Endodermal cell (in vitro differentiated cells): ENCODE data around the gene CCDC196. TPM values are rescaled to one million over a fixed set of nuclear protein-coding genes. Genes with fewer than 3 reads are reported as not detected.

ENCODE experiments used
- DNase-seq: peaks from one replicate; pipeline ENCODE4 v3.0.0-alpha.2; 2017
- H3K27ac ChIP-seq: 2 replicates; pipeline ENCODE4 v1.5.1; 2013; ENCODE audit warnings: mild to moderate bottlenecking, low read depth, low read length, moderate library complexity
- H3K27me3 ChIP-seq: 2 replicates; pipeline ENCODE4 v1.6.1; 2013; ENCODE audit warnings: mild to moderate bottlenecking, low read length, moderate library complexity; ENCODE audit not compliant: insufficient read depth, control insufficient read depth, poor library complexity, severe bottlenecking
- H3K36me3 ChIP-seq: 2 replicates; pipeline ENCODE4 v1.7.0; 2013; ENCODE audit warnings: mild to moderate bottlenecking, low read length, moderate library complexity; ENCODE audit not compliant: control insufficient read depth, insufficient read depth
- H3K4me1 ChIP-seq: one replicate; pipeline ENCODE4 v1.7.0; 2013; ENCODE audit warnings: low read length; ENCODE audit not compliant: control insufficient read depth, insufficient read depth
- H3K4me3 ChIP-seq: 2 replicates; pipeline ENCODE4 v1.5.1; 2013; ENCODE audit warnings: mild to moderate bottlenecking, low read length, moderate library complexity
- H3K9ac ChIP-seq: 2 replicates; pipeline ENCODE4 v1.6.1; 2013; ENCODE audit warnings: mild to moderate bottlenecking, low read length, moderate library complexity; ENCODE audit not compliant: poor library complexity, severe bottlenecking; ENCODE audit errors: extremely low read depth
- H3K9me3 ChIP-seq: 2 replicates; pipeline ENCODE4 v1.6.1; 2013; ENCODE audit warnings: mild to moderate bottlenecking, low read length, moderate library complexity; ENCODE audit not compliant: control insufficient read depth
- H3K27ac Mint-ChIP-seq: 2 replicates; pipeline ENCODE4 v1.8.0; 2020; ENCODE audit warnings: mixed read lengths
- H3K27me3 Mint-ChIP-seq: 2 replicates; pipeline ENCODE4 v1.8.0; 2021; ENCODE audit warnings: mild to moderate bottlenecking, mixed read lengths; ENCODE audit not compliant: insufficient read depth
- H3K36me3 Mint-ChIP-seq: 2 replicates; pipeline ENCODE4 v1.8.0; 2020; ENCODE audit warnings: low read depth, mixed read lengths
- H3K4me1 Mint-ChIP-seq: 2 replicates; pipeline ENCODE4 v1.8.0; 2020; ENCODE audit warnings: mixed read lengths
- H3K4me3 Mint-ChIP-seq: 2 replicates; pipeline ENCODE4 v1.8.0; 2020; ENCODE audit warnings: mild to moderate bottlenecking, moderate library complexity, mixed read lengths
- H3K9me3 Mint-ChIP-seq: 2 replicates; pipeline ENCODE4 v1.8.0; 2020; ENCODE audit warnings: mild to moderate bottlenecking, mixed read lengths
- CTCF ChIP-seq: fragments of 200-600 bp; sonication (generic); conservative IDR thresholded peaks from 2 replicates; pipeline ENCODE4 v1.5.0; 2021; ENCODE audit warnings: antibody characterized with exemption, mild to moderate bottlenecking
- WGBS, 2 experiments: methylation state at CpG; one replicate each; pipeline versions ENCODE4 v1.1.5 to v1.1.7; 2013; ENCODE audit warnings: missing lambda C conversion rate in 2 of 2, mixed read lengths in 1 of 2; ENCODE audit not compliant: insufficient coverage in 1 of 2, insufficient read length in 1 of 2; 5-methylcytosine and 5-hydroxymethylcytosine counted together
- total RNA-seq, 2 donors: library from RNA; stranded (reverse); fragmentation: NEBNext Ultra II Directional in 1 of 2; extraction: Animal tissue kit (Norgen Biotek cat#: 25700) in 1 of 2; gene quantifications; 2 replicates in 1 of 2; 3 replicates in 1 of 2; pipeline ENCODE4 v1.2.1, GENCODE V29; 2021

CCDC196 gene
- total RNA-seq, 2 donors from 2014 or later, result not detected

- no peak overlapping the region for H3K4me3 Mint-ChIP-seq
- H3K36me3 ChIP-seq, result no peaks in the 10 kb centered on the region
- peaks cover 10% of the 10 kb centered on the region for H3K4me1 Mint-ChIP-seq
- peaks cover 18% of the 10 kb centered on the region for H3K27me3 Mint-ChIP-seq
- H3K4me3 ChIP-seq, result no peak overlapping the region
- H3K4me1 ChIP-seq, result peaks cover 4% of the 10 kb centered on the region
- H3K9ac ChIP-seq, result no peak overlapping the region
- TF ChIP-seq CTCF, result peak; percentile 86
- peak; percentile 62 for DNase-seq
- H3K27me3 ChIP-seq, result peaks cover 6% of the 10 kb centered on the region
- H3K27ac Mint-ChIP-seq, result no peak overlapping the region
- no peaks in the 10 kb centered on the region for H3K36me3 Mint-ChIP-seq
- no peaks in the 10 kb centered on the region for H3K9me3 Mint-ChIP-seq
- H3K27ac ChIP-seq, result no peak overlapping the region
- no peaks in the 10 kb centered on the region for H3K9me3 ChIP-seq
- WGBS, 2 experiments, result 21% methylated on average over 4 of the region's 4 CpGs; no CpG with 5 or more reads in 1 of the 2 experiments
Measured at GRCh38 chr14:66495218-66496098, 9.3 kb downstream of the CCDC196 start.

- Mint-ChIP-seq H3K27me3 (peaks cover 17% of the 10 kb centered on the region), H3K9me3 (no peaks in the 10 kb centered on the region), H3K27ac (no peak overlapping the region), H3K36me3 (no peaks in the 10 kb centered on the region), H3K4me3 (no peak overlapping the region), H3K4me1 (peaks cover 10% of the 10 kb centered on the region)
- no peak overlapping the region for H3K4me3 ChIP-seq
- WGBS, 2 experiments, result 98 to 100% methylated on average over 1 to 3 of the region's 4 CpGs
- H3K9ac ChIP-seq, result no peak overlapping the region
- no peaks in the 10 kb centered on the region for H3K27me3 ChIP-seq
- TF ChIP-seq CTCF, result no peak
- H3K27ac ChIP-seq, result no peak overlapping the region
- no peaks in the 10 kb centered on the region for H3K36me3 ChIP-seq
- DNase-seq, result no peak
- H3K9me3 ChIP-seq, result no peaks in the 10 kb centered on the region
- H3K4me1 ChIP-seq, result peaks cover 4% of the 10 kb centered on the region
Measured at GRCh38 chr14:66496188-66496807, 10.1 kb downstream of the CCDC196 start.

GRCh38 chr14:66496911-66497310 lies 10.7 kb downstream of the CCDC196 start:
- no peaks in the 10 kb centered on the region for H3K27me3 ChIP-seq
- TF ChIP-seq CTCF, result no peak
- no peak for DNase-seq
- H3K4me1 Mint-ChIP-seq, result peaks cover 10% of the 10 kb centered on the region
- peaks cover 16% of the 10 kb centered on the region for H3K27me3 Mint-ChIP-seq
- no peaks in the 10 kb centered on the region for H3K36me3 ChIP-seq
- no peaks in the 10 kb centered on the region for H3K9me3 ChIP-seq
- H3K36me3 Mint-ChIP-seq, result no peaks in the 10 kb centered on the region
- H3K4me3 ChIP-seq, result no peak overlapping the region
- no peaks in the 10 kb centered on the region for H3K9me3 Mint-ChIP-seq
- no peak overlapping the region for H3K27ac Mint-ChIP-seq
- no peak overlapping the region for H3K27ac ChIP-seq
- no peak overlapping the region for H3K9ac ChIP-seq
- WGBS, 2 experiments, result 91% methylated on average over 2 of the region's 2 CpGs; no CpG with 5 or more reads in 1 of the 2 experiments
- H3K4me3 Mint-ChIP-seq, result no peak overlapping the region
- peaks cover 4% of the 10 kb centered on the region for H3K4me1 ChIP-seq
